ENCODE results near the gene ASIC2.

The ASIC2 gene

DNA sequence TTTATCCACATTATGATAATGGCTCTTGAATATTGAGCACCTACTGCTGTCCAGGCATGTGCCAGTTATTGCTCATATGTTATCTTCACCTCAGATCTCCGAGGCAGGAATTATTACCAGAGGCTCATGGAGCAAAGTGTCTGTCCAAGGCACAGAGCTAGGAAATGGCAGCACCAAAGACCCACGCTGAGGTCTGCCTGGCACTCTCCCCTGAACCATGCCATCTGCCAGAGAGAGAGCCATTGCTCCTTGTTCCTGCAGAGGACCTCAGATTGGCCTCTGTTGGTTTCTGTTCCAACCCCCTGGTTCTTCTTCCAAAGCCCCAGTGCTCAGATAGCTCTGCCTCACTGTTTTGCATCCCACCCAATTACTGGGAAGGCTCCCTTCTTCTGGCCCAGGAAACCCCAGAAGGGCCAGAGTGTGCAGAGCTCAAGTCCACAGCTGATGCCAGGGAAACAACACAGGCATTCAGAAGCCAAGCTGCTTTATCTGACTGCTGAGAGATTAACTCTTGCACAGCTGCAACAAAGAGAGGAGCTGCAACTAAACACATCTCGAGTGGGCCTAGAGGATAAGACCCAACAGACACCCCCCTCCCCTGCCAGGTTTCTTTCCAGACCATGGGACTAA lies 5.9 kb downstream of the ASIC2 start:
- DNase-seq: no peak

DNA sequence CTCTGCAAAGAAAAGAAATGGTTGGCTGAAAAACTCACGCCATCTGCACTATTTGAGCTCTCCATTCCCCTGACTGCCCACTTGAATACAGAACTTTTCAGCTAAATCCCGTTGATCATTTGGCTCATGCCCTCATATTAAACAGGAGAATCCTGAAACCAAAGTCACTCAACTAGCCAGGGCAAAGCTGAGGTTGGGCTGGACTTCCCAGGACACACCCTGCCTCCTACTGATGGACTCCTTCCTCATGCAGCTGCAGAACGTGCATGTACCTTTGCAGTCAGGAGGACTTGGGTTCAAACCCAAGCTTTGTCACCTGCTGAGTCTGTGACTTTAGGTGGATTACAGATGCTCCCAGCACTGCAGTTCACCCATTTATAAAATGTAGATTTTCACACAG lies 7.7 kb downstream of the ASIC2 start:
- no peak for DNase-seq

DNA sequence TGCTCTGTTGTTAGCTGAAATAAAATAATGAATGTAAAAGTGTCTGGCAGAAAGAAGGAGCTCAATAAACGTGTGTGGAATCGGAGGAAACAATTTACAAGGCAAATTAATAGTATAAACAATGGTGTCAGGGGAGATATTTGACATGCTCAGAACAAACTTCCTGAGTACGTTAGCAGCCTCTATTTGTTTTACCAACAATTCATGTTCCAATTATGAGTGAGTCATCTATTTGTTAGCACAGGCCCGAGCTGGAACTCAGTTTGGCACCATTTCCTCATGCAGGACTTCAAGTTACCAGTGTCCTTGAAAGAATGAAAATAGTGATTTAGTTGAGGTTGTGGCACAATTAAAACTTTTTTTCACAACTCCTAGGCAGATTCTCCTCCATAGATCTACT lies 9.1 kb downstream of the ASIC2 start:
- no peak for DNase-seq

DNA sequence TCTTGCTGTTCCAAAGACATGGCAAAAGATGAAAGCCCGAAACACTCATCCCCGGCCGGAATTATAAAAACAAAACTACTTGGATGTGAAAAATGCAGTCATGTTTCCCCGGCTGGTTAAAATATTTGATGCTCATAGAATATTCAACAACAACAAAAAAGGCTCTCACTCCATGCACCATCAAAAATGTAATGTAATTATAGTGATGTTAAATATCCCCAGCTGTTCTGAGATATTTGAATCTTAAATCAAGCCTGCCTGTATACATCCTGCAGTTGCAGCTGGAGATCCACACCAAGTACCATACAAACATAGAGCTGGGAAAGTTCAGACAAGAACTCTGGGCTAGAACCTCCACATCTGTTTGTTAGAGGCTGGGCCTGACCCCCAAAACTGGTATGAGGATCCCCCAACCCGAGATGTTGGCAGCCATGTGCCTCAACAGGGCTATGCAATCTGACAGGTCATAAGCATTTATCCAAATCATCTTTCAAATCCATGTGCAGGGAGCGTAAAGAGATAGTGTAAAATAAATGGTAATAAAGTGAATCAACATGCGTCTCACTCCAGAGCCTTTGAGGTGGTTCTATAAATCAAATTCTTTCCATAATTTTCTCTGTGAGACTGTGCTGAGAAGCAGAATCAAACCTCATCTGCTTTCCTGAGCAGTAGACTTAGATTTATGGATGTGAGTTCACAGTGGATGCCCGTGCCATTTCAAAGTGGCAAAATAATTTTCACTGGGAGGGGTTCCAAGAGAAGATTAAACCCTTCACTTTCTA lies 12.7 kb downstream of the ASIC2 start:
- no peak for DNase-seq

DNA sequence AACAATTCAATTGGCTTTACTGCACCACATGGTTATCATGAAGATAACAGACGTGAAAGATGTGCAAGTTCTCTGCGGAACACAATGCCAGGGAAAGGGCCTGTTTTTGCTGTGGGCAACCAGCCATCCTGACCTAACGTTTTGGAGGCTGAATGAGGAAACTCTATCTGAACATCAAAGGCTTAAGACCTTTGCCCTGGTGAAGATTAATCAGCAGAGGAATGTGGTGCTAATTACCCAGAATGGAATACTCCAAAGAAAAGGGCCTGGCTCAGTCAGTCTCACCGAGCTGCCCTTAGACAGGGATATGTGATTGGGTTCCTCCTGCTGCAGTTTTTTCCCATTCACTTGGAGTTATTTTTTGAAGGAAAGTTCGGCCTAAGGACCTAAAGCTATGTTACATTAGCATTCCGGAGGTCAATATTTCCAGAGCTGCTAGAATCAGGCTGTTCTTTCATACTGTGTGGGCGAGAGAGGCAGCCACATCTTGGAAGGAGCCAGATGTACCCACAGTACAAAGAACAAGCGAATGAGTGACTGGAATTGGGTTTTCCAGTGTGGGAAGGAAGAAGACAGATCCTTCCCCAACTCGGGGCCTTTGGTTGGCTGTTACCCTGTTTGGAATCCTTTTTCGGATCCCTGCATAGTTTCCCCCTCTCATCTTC lies 15.5 kb downstream of the ASIC2 start:
- no peak for DNase-seq

DNA sequence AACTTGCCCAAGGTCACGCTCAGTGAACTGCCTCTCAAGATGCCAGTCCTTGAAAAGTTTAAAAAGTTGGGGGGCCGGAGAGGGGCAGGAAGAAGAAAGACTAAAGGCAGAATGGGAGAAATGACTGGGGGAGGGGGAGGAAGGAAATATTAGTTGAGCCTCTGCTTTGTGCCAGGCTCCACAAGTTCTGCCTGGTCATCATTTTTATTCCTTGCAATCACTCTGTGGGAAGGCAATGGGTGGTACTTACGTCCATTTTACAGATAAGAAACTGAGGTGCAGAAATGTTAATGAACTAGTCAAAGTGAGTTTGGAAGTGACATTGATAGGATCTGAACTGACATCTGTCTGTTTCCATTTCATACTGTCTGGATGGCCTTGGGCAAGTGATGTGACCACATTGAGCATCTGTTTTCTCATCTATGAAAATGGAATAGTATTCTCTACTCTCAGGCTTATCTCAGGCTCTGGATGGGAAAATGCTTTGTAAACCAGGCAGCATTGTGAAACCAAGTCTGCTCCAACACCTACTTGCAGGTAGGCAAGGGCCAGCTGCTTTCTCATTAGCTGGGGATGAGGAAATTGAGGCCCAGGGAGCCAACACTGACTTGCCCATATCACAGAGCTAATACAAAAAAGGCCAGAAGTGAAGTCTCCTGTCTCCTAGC lies 19.2 kb downstream of the ASIC2 start:
- no peak for DNase-seq

DNA sequence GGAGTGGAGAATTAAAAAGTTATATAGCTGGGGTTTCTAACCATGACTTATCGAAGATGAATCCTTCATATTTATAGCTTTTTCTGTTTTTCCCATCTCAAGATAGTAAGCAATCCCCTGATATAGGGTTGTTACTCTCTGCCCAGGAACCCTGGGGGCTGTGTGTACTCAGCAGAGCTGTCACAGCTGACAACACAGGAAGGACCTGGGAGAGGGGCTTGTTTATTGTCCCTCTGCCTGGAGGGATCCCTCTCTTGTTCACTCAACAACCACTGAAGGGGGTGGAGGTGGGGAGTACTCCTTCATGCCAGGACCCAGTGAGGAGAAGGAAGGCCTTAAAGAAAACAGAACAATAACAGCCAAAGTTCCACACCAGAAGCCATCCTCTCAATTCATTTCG lies 19.8 kb downstream of the ASIC2 start:
- no peak for DNase-seq

DNA sequence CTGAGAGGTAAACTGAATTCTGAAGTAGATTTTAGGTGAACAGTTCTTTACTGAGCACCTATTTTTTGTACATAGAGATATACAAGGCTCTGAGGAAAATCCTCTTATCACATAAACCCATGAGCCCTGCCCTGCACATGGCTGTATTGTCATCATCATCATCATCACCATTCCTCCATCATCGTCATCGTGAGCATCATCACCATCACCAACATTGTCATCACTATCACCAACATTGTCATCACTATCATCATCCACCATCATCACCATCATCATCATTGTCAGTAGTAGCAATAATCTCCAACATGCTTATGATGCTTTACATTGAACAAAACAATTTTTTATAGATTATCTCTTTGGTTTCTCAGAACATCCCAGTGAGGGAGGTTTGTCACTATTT lies 20.7 kb downstream of the ASIC2 start:
- DNase-seq: no peak

DNA sequence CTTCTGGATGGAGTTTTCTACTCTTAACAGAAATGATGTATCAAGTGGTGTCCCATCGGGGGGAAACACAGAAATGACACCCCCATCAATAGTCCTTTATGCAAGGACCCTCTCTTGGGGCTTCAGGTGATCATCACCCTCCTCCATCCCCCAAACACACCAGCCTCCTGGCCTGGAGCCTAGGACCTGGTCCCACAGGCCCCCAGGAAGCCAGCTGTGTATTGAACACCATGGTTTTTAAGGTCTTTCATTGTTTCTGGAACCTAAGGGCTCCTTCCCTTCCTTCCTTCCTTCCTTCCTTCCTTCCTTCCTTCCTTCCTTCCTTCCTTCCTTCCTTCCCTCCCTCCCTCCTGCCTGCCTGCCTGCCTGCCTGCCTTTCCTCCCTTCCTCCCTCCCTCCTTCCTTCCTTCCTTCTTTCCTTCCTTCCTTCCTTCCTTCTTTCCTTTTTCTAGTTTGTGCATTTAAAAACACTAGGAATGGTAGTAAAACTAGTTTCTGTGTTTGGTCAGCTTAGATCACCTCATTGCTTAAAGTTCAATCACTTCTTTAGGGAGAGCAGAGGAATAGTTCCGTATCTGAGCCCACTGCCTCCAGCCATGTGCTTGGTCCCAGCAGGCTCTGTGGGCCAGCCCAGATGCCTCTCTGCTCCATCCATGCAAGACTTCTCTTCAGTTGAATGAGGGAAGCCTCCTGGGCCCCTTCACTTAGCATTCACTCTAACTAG lies 23.6 kb downstream of the ASIC2 start:
- no peak for DNase-seq

DNA sequence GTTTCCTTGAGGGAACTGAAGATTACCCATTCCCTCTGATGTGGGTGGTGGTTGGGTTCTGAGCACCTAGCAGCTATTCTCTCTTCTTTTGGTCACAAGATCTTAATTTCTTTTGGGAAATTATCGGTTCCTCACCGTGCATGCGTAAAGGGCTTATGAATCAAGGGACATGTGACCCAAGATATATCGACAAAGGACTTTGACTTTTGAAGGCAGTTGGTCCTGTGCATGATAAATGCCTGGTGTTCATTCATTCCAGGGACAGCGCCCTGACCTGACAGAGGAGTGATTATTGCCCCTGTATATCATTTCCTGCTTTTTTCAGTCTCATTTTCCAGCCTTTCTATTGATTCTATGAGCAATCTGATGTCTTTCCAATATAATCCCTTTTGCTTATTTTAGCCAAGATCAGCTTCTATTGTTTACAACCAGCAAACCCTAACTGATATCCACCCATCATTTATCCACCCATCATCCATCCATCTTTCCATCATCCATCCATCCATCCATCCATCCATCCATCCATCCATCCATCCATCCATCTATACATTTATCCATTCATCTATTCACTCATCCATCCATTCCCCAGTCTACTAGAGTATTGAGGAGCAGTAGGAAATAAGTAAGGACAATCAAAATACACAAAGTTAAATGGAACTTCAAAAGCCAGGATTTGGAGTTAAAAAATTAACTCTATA lies 25.1 kb downstream of the ASIC2 start:
- DNase-seq: no peak

DNA sequence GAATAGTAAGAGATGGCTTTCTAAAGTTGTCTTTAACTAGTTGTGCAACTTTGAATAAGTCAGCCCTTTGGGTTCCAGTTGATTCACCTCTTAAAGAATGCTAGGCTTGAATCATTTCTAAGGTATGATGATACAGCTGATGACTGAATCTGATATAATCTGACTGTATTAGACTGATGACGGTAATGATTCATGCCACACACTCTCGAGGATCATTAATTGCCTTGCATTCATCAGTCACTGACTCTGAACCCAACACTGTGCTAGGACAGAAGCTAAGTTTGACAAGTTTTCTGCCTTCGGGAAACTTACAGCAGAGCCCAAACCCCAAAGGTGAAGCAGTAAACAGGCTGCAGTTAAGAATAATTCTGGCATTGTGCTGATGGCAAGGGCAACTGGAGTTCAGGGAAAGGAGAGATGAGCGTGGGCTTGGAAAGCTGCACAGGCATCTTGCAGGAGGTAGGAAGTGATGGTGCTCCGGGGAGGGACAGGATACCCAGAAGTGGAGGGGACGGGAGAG lies 25.8 kb downstream of the ASIC2 start:
- no peak for DNase-seq

DNA sequence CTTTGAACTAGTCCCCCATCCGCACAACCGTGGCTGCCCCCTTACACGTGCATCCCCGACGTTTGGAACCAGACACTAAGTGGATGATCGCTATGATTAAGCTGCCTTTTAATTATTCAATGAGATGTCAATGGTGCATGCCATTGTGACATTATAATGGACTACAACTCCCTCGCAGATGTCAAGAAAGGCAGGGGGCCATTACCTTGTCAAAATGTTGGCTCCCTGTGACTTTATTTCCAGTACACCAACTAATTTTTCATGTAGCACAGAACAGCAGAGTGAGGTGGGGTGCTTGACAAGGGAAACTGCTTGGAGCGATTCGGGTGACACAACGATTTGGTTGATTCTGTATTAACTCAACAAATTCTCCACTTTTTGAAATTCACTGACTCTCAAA lies 26.5 kb downstream of the ASIC2 start:
- no peak for DNase-seq

DNA sequence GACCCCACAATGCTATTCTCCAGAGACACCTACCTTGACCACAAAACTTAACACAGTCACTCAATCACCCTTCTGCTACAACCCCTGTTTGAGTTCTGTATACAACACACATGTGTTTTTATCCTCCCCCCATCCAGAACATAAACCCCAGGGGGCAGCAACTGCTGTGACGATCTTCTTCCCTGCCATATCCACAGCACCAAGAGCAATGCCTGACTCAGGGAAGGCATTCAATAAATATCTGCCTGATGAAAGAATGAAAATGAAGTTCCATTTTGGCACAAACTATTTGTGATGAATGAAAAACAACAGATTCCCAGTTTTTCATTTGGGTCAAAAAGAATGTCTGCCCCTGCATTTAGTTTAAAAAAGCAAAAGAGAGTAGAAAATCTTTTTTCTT lies 27.0 kb downstream of the ASIC2 start:
- no peak for DNase-seq

DNA sequence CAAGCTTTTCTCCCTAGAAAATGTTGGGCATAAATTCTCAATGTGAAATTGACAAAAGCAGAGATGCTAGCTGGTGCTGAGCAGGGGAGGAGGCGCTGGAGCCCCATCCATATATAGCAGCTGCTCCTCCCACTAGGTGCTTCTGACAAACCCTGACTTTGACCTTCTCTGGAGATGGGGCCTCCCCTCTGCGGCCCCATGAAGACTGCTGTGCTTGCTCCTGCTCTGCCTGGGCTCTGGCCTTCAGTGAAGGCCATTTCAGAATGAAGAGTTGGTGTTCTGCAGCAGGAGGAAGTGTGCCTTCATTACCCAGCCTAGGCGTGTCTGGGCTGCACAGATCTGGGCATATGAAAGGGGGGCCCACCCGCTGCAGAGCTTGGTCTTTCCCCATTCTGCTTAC lies 29.7 kb downstream of the ASIC2 start:
- DNase-seq: no peak

DNA sequence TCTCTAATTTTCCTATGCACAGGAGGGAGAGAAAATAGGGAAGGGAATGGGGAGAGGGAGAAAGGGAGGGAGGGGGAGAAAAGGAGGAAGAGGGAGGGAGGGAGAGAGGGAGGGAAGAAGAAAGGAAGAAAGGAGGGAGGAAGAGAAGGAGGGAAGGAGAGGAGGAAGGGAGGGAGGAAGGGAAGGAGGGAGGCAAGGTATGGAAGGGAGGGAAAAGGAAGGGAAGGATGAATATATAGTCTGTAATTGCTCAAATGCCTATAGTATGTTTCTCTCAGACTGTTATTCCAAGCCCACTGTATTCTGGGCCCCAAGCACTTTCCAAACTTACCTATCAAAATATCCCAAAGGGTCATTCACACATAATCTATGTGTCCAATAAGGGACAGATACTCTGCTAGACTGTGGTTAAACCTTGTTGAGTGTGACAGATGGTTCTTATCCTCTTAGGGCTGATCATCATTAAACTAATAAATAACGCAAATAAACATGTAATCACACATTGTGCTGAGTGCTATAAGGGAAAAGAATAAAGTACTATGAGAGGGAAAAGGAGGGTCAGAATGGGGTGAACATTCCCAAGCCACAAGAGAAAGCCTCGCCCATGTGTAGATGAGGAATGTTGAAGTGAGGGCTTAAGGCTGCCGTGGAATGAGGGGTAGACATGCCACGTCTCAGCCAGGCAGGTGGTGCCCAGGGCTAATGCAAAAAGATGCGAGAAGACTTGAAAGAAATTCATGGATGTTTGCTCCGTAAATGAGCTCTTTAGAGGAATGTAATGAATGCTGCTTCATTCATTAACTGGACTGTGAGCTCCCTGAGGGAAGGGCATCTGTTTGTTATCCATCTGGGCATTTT lies 30.6 kb downstream of the ASIC2 start:
- no peak for DNase-seq

DNA sequence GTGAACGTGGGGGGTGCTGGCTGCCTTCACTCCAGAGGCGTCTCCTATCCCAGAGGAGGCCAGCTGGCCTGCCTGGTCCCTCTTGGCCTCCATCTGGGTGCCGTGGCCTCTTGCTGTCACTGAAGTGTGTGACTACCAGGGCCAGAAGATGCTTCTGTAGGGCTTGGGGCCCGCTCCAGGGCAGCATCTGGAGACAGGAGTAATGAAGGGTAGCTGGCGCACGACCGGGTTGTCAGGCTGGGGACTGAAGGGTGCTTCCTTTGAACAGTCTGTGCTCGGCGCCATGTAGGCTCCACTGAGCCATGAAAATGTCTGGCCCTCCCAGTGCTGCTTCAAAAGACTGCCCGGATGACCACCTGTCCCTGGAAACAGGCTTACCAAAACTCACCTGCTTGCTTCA lies 31.3 kb downstream of the ASIC2 start:
- no peak for DNase-seq

DNA sequence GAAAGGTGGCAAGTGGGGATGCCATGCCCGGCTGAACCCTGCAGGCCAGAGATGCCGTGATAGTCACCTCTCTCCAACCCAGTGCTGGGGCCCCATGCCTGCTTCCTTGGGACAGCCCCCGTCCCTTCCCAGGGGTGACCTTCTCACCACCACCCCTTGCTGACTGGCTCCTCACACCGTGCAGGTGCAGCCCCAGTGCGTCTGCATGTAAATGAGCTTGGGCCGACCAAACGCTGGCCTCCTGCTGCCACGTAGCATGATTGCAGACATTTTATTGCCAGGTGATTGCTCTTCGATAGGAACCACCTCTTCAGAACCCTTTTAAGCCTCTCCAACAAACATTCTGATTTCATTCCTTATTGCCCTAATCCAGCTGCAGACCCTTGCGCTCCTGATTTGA lies 32.5 kb downstream of the ASIC2 start:
- no peak for DNase-seq

DNA sequence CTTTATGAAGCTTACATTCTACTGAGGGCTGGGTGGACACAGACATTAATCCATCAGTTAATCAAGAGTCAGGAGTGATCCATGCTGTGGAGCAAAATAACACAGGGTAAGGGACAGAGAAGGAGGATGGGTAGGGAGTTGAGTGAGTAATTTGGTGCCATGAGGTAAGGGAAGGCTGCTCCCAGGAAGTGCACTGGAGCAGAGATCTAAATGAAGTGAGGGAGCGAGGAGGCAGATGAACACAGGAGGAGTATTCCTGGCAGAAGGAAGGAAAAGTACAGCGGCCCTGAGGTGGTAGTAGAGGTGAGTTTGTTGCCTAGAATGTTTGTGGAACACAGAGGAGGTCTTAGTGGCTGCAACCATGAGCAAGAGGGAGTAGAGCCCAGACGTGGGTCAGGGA lies 34.8 kb downstream of the ASIC2 start:
- no peak for DNase-seq

DNA sequence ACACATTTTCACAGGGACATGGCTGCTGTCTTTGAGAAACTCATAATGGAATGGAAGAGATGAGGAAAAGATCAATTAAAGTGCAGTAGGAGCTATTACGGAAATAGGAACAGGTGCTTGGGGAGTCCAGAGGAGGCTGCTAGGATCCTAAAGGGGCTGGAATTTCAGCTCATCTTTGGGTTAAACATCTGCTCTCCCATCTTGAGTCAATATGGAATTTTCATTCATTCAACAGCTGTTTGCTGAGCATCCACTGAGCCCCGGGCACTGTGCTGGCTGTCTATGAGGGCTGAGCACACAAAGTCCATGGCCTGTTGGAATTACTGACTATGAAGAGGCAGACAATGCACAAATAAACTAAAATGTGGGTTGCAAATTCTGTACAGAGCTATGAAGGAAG lies 47.9 kb downstream of the ASIC2 start:
- DNase-seq: no peak

DNA sequence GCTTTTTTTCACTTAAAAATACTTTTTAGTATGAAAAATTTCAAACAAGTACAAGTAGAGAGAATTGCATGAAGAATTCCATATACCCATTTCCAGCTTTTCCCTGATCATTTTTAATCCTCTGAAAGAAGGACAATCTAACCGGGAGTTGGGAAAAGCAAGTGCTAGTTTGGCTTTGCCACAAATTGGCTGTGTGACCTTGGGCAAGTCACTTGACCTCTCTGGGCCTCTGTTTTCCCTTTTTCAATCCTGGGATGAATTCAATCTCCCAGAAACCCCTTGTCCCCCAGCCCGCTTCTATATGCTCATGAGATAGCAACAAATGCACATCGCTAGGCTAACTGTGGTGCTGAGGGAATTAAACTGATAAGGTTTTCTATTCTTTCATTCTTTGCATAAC lies 49.4 kb downstream of the ASIC2 start:
- DNase-seq: no peak

All from Kasumi-1 (cell line).